HG03378 (cell line): ENCODE measurements around the gene ARID4B.
"Not testable (repeated sequence)": the region's sequence is repeated elsewhere in the genome, so short reads cannot be mapped to it uniquely, and the experiment has no call there.

Experiments used
- ATAC-seq: cut with Tn5 transposase; IDR thresholded peaks from one replicate; pipeline ENCODE4 v1.9.1; 2021; ENCODE audit warnings: mild to moderate bottlenecking, moderate library complexity; ENCODE audit not compliant: unreplicated experiment

Gene ARID4B

GRCh38 chr1:235270625-235271024 lies 57.4 kb downstream of the ARID4B start:
- peak; percentile 46 for ATAC-seq

GRCh38 chr1:235269990-235270389 lies 58.0 kb downstream of the ARID4B start:
- not testable (repeated sequence) for ATAC-seq

GRCh38 chr1:235268379-235269125 lies 59.4 kb downstream of the ARID4B start:
- no peak for ATAC-seq

- no peak for ATAC-seq
Measured at GRCh38 chr1:235266967-235267366, 61.0 kb downstream of the ARID4B start.

- no peak for ATAC-seq
Measured at GRCh38 chr1:235266325-235266724, 61.7 kb downstream of the ARID4B start.

GRCh38 chr1:235265900-235266299 lies 62.1 kb downstream of the ARID4B start:
- ATAC-seq: no peak

- ATAC-seq: no peak
Measured at GRCh38 chr1:235264327-235264726, 63.7 kb downstream of the ARID4B start.

GRCh38 chr1:235262539-235262938 lies 65.4 kb downstream of the ARID4B start:
- ATAC-seq: no peak

GRCh38 chr1:235261243-235261642 lies 66.7 kb downstream of the ARID4B start:
- ATAC-seq: no peak

- ATAC-seq: peak; percentile 67
Measured at GRCh38 chr1:235259133-235259778, 68.7 kb downstream of the ARID4B start.

- not testable (repeated sequence) for ATAC-seq
Measured at GRCh38 chr1:235258068-235258467, 69.9 kb downstream of the ARID4B start.

GRCh38 chr1:235254721-235255120 lies 73.3 kb downstream of the ARID4B start:
- no peak for ATAC-seq

- peak; percentile 60 for ATAC-seq
Measured at GRCh38 chr1:235253219-235253962, 74.6 kb downstream of the ARID4B start.

GRCh38 chr1:235250430-235250829 lies 77.5 kb downstream of the ARID4B start:
- ATAC-seq: no peak

GRCh38 chr1:235246022-235246948 lies 81.7 kb downstream of the ARID4B start:
- ATAC-seq: peak; percentile 54

- ATAC-seq: no peak
Measured at GRCh38 chr1:235244974-235245592, 82.9 kb downstream of the ARID4B start.

GRCh38 chr1:235240960-235241359 lies 87.0 kb downstream of the ARID4B start:
- no peak for ATAC-seq

GRCh38 chr1:235239851-235240250 lies 88.1 kb downstream of the ARID4B start:
- no peak for ATAC-seq

- no peak for ATAC-seq
Measured at GRCh38 chr1:235238558-235238957, 89.4 kb downstream of the ARID4B start.

GRCh38 chr1:235236128-235236527 lies 91.9 kb downstream of the ARID4B start:
- ATAC-seq: no peak
